SKM-1 treated with dmso at 0.1 percent for 144 hours (cell line): ENCODE measurements around the gene NOL4L.

Source experiments
- DNase-seq: peaks from one replicate; lab custom pipeline; 2025; ENCODE audit not compliant: unreplicated experiment; lab: John Stamatoyannopoulos, UW

Gene NOL4L

GRCh38 chr20:32448306-32449056 lies 136.7 kb downstream of the NOL4L start:
- DNase-seq, result no peak

- DNase-seq, result no peak
These were observed 137.8 kb downstream of the NOL4L start for GRCh38 chr20:32447136-32448027.

GRCh38 chr20:32446301-32447100 lies 138.6 kb downstream of the NOL4L start:
- no peak for DNase-seq

- no peak for DNase-seq
These were observed 139.4 kb downstream of the NOL4L start for GRCh38 chr20:32445539-32446273.

GRCh38 chr20:32444474-32445220 lies 140.5 kb downstream of the NOL4L start:
- no peak for DNase-seq

- no peak for DNase-seq
These were observed 141.7 kb downstream of the NOL4L start for GRCh38 chr20:32443386-32443974.

GRCh38 chr20:32442630-32443373 lies 142.3 kb downstream of the NOL4L start:
- no peak for DNase-seq

GRCh38 chr20:32441638-32442037 lies 143.5 kb downstream of the NOL4L start:
- no peak for DNase-seq

- no peak for DNase-seq
These were observed 144.4 kb downstream of the NOL4L start for GRCh38 chr20:32440758-32441078.

- no peak for DNase-seq
These were observed 144.9 kb downstream of the NOL4L start for GRCh38 chr20:32440069-32440757.

GRCh38 chr20:32439132-32439829 lies 145.9 kb downstream of the NOL4L start:
- DNase-seq, result no peak

GRCh38 chr20:32438331-32438858 lies 146.7 kb downstream of the NOL4L start:
- DNase-seq, result no peak

GRCh38 chr20:32437391-32438074 lies 147.6 kb downstream of the NOL4L start:
- no peak for DNase-seq

- no peak for DNase-seq
These were observed 148.2 kb downstream of the NOL4L start for GRCh38 chr20:32436968-32437367.

- DNase-seq, result no peak
These were observed 148.8 kb downstream of the NOL4L start for GRCh38 chr20:32436142-32436861.

GRCh38 chr20:32435449-32436107 lies 149.6 kb downstream of the NOL4L start:
- DNase-seq, result no peak
